HG02943 (cell line): ENCODE data around the gene SEC23B.
"Not testable (repeated sequence)": the region's sequence is repeated elsewhere in the genome, so short reads cannot be mapped to it uniquely, and the experiment has no call there.

Source experiments
- ATAC-seq: cut with Tn5 transposase; IDR thresholded peaks from one replicate; pipeline ENCODE4 v1.9.1; 2021; ENCODE audit warnings: mild to moderate bottlenecking, low read depth, moderate library complexity; ENCODE audit not compliant: unreplicated experiment

The SEC23B gene

DNA sequence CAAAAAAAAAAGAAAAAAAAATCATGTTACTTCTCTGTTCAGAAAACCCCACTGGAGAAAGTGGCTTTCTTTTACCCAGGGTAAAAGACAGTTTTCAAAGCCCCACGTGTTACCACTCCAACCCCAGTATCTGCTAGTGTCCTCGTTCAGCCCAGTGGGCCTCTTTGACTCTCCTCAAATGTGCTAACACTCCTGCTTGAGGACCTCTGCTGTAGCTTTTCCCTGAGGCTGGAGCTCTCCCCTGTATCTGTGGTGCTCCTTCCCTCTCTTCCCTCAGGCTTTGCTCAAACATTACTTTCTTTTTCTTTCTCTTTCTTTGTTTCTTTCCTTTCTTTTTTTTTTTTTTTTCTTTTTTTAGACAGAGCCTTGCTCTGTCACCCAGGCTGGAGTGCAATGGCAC lies 15.3 kb downstream of the SEC23B start:
- no peak for ATAC-seq

DNA sequence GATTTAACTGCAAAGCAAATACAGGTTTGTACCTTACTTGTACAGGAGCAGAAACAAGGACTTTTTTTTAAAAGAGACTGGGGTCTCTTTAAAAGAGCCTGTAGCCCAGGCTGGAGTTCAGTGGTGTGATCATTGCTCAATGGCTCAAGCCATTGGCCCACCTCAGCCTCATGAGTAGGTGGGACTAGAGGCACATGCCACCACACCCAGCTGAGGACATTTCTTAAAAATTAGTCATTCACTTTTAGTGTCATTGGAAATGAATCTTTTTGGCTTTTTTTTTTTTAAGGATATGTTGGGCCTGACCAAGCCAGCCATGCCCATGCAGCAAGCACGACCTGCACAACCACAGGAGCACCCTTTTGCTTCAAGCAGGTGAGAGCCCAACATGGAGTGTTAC lies 16.9 kb downstream of the SEC23B start:
- no peak for ATAC-seq

GRCh38 chr20:18526761-18527160 lies 19.0 kb downstream of the SEC23B start:
- ATAC-seq = not testable (repeated sequence)

DNA sequence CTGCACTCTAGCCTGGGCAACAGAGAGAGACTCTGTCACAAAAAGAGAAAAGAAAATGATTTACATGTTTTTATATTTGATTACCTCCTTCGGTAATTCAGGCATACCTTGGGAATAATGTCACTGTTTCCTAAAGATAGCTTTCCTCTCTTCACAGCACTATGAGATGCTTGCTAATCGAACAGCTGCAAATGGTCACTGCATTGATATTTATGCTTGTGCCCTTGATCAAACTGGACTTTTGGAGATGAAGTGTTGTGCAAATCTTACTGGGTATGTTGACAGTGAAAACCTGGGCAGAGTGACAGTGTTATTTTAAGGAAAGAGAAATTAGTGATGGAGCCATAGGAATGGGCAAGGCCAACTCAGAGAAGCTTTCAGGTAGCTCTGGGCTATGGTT lies 19.6 kb downstream of the SEC23B start:
- ATAC-seq = no peak

- ATAC-seq = no peak
Measured at GRCh38 chr20:18527836-18528235, 20.1 kb downstream of the SEC23B start.

DNA sequence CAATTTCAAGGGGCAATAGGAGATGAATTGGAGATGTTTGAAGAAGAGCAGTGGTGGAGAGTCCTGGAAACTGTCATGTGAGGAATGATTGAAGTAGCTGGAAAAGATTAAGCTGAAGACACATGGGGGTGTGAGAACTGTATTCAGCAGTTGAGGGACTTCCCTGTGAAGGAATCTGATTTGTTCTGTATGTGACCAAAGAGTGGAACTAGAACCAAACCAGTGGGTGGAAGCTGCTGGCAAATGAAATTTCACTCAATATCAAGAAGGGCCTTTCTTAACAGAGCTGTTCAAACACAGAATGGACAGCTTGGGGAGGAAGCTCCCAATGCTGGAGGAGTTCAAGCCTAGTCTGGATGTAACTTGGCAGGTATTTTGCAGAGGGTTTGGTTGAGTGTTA lies 21.3 kb downstream of the SEC23B start:
- no peak for ATAC-seq

DNA sequence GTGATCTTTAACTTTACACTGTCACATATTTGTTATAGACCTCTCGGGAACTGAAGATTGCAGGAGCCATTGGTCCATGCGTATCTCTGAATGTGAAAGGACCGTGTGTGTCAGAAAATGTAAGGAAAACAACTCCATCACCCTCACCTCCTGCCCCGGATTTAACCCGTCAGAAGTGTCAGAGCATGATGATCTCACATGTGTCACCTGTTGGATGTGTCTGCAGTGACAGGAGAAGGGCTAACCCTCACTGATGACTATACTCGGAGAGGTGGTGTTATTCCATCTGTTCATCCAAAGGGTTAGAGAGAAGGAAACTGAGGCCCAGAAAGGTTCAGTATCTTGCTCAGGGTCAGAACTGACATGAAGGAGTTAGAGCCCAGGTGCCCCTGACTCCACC lies 24.9 kb downstream of the SEC23B start:
- no peak for ATAC-seq

GRCh38 chr20:18533491-18533890 lies 25.8 kb downstream of the SEC23B start:
- ATAC-seq = no peak

- ATAC-seq = no peak
Measured at GRCh38 chr20:18533978-18534644, 26.4 kb downstream of the SEC23B start.

DNA sequence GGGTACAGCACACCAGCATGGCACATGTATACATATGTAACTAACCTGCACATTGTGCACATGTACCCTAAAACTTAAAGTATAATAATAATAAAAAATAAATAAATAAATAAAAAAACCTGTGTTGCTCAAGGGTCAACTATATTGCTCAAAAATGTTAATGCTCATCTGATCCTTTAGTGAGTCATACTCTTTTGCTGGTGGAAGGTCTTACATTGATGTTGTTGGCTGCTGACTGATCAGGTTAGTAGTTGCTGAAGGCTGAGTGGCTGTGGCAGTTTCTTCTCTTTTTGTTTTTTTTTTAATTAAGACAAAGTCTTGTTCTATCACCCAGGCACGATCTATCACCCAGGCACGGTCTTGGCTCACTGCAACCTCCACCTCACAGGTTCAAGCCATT lies 29.9 kb downstream of the SEC23B start:
- ATAC-seq = no peak

DNA sequence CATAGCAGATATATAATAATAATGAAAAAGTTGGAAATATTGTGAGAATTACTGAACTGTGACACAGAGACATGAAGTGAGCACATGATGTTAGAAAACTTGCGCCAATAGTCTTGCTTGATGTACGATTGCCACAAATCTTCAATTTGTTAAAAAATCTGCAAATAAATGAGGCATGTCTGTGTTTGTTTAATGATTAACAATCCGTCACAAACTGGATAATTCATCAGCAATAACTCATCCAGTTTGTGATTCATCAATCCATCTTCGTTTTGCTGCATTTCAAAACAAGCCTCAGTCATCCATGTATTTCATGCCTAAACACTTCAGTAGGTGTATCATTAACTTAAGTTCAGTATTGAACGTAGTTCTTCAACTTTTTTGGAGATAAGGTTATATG lies 34.0 kb downstream of the SEC23B start:
- ATAC-seq = no peak

- ATAC-seq = no peak
Measured at GRCh38 chr20:18543216-18543615, 35.5 kb downstream of the SEC23B start.

DNA sequence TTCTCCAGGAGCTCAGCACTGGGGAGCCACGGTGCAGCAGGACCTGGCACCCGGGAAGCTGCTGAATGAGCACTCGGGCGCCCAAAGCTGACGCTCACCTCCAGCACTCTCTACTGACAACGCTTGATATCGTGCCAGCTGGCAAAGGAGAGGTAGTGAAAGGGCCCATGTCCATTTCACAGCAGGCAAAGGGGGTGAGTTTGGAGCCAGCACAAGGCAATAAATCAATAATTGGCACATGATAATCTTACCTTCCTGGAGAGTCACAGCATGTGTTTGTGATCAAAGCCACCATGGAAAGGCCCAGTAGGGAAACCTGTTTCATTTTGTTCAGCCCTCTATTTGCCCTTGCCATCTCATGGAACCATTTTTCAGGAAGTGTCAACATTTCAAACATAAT lies 36.2 kb downstream of the SEC23B start:
- ATAC-seq = no peak

GRCh38 chr20:18545566-18545965 lies 37.8 kb downstream of the SEC23B start:
- ATAC-seq = no peak

- ATAC-seq = no peak
Measured at GRCh38 chr20:18548465-18548864, 40.7 kb downstream of the SEC23B start.

DNA sequence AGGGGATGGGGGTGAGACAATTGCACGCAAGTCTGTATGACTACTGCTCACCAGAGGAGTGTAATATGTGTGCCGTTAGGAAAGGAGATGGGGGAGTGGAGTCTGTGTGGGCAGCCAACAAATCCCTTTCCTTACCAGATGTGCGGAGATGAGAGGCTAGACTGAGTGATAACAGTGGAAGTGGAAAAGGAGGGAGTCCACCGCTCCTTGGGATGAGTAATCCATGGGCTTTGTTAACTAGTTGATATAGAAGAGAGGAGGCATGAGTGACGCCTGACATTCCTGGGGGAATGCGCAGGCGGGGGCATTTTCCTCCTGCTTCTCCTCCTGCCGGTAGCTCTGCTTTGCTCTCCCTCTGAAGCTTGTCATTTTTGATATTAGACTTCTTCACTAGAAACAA lies 46.0 kb downstream of the SEC23B start:
- no peak for ATAC-seq

GRCh38 chr20:18566892-18567738 lies 59.4 kb downstream of the SEC23B start, which contains the start of gene SMIM26:
SMIM26 (plus strand) TSS chr20:18567432; CDS start chr20:18567479, 47 bp downstream.
- ATAC-seq = peak; percentile 99

GRCh38 chr20:18567739-18568091 lies 60.0 kb downstream of the SEC23B start:
- peak; percentile 18 for ATAC-seq

DNA sequence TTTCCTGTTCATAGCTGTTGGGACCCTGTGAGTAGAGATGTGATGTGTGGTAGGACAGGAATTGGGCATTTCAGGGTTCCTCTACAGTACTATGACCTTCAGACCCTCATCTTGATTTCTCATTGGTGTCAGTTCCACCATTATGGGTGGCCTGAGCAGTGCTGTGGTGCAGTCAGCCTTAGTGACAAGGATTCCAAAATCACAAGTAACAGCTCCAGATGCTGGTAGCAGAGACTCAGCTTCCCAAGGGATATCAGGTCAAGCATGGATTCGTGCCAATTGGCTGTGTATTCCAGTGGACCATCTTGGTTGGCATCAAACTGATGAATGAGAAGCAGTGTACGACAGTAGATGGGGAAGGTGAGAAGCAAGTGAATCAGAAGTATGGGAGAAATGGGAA lies 63.3 kb downstream of the SEC23B start:
- ATAC-seq = no peak

DNA sequence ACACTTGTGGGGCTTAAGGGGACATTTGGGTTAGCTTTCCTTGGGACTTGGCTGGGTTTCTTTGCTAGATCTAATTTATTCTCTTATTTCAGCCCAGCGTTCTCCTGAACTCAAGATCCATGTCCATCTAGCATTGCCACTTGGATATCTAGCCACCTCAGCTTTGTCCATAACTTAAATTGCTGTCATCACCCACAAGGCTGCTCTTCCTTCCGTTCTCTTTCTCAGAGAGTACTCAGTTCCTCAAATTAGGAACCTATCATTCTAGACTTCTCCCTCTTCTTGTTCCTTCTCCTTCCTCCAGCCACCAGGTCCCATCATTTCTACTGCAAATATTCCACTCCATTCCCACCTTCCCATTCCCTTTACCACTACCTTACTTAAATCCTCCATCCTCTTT lies 63.8 kb downstream of the SEC23B start:
- ATAC-seq = no peak

- ATAC-seq = no peak
Measured at GRCh38 chr20:18577942-18578341, 70.2 kb downstream of the SEC23B start.

GRCh38 chr20:18578581-18578980 lies 70.8 kb downstream of the SEC23B start:
- no peak for ATAC-seq
